ENCODE data around the gene SGPL1. TPM values are rescaled to one million over a fixed set of nuclear protein-coding genes. Genes with fewer than 3 reads are reported as not detected.

The SGPL1 gene
- total RNA-seq, 1 experiment from 2014 or later: 93.8 TPM

- no peak for DNase-seq (ENCODE audit: unreplicated experiment)
- CTCF ChIA-PET: interaction anchor here (0.6 kb wide), 1 partner anchor 209 kb away, joined by 5 read pairs; no protein-coding TSS in a partner anchor
- no peaks in the 10 kb centered on the region for H3K27me3 Mint-ChIP-seq (ENCODE audit: insufficient read depth, unreplicated experiment)
- H3K36me3 Mint-ChIP-seq (ENCODE audit: insufficient read depth, unreplicated experiment): no peaks in the 10 kb centered on the region
- intact Hi-C loops (cut with micrococcal nuclease): no loop called here
- peaks cover 10% of the 10 kb centered on the region for H3K4me1 Mint-ChIP-seq (ENCODE audit: insufficient read depth, unreplicated experiment)
- BruUV-seq (replicated peaks): no TSS peak
- H3K4me3 Mint-ChIP-seq (ENCODE audit: unreplicated experiment): no peak overlapping the region
- POLR2A ChIA-PET: no interaction called here
- H3K9me3 Mint-ChIP-seq (ENCODE audit: unreplicated experiment): no peaks in the 10 kb centered on the region
- no peak for TF ChIP-seq CTCF (IDR thresholded peaks at IDR 0.05; ENCODE audit: unreplicated experiment)
- no peak overlapping the region for H3K27ac Mint-ChIP-seq (ENCODE audit: low read depth, unreplicated experiment)
Observed at GRCh38 chr10:70809011-70809611, 6.6 kb upstream of the SGPL1 start.

- Mint-ChIP-seq H3K9me3 (ENCODE audit: unreplicated experiment) (no peaks in the 10 kb centered on the region), H3K27ac (ENCODE audit: low read depth, unreplicated experiment) (no peak overlapping the region), H3K4me3 (ENCODE audit: unreplicated experiment) (no peak overlapping the region), H3K36me3 (ENCODE audit: insufficient read depth, unreplicated experiment) (no peaks in the 10 kb centered on the region), H3K4me1 (ENCODE audit: insufficient read depth, unreplicated experiment) (peaks cover 4% of the 10 kb centered on the region), H3K27me3 (ENCODE audit: insufficient read depth, unreplicated experiment) (no peaks in the 10 kb centered on the region)
- intact Hi-C loops (cut with micrococcal nuclease): no loop called here
- DNase-seq (ENCODE audit: unreplicated experiment): no peak
- CTCF ChIA-PET: interaction anchor here (0.6 to 1.0 kb wide), 4 partner anchors 10 to 210 kb away, joined by 3 to 5 read pairs (median 4); no protein-coding TSS in a partner anchor
- no TSS peak for BruUV-seq (replicated peaks)
- no peak for TF ChIP-seq CTCF (IDR thresholded peaks at IDR 0.05; ENCODE audit: unreplicated experiment)
- POLR2A ChIA-PET: no interaction called here
Observed at GRCh38 chr10:70809726-70810125, 6.0 kb upstream of the SGPL1 start.

- no peak overlapping the region for H3K4me3 Mint-ChIP-seq (ENCODE audit: unreplicated experiment)
- ChIA-PET CTCF (interaction anchor here (0.8 to 1.0 kb wide), 2 partner anchors 70 to 252 kb away, joined by 3 read pairs; no protein-coding TSS in a partner anchor), POLR2A (interaction anchor here (0.8 kb wide), 1 partner anchor 933 kb away, joined by 3 read pairs; no protein-coding TSS in a partner anchor)
- no peaks in the 10 kb centered on the region for H3K4me1 Mint-ChIP-seq (ENCODE audit: insufficient read depth, unreplicated experiment)
- no peak for TF ChIP-seq CTCF (IDR thresholded peaks at IDR 0.05; ENCODE audit: unreplicated experiment)
- no peak for DNase-seq (ENCODE audit: unreplicated experiment)
- H3K27me3 Mint-ChIP-seq (ENCODE audit: insufficient read depth, unreplicated experiment): no peaks in the 10 kb centered on the region
- H3K27ac Mint-ChIP-seq (ENCODE audit: low read depth, unreplicated experiment): no peak overlapping the region
- intact Hi-C loops (cut with micrococcal nuclease): no loop called here
- no peaks in the 10 kb centered on the region for H3K9me3 Mint-ChIP-seq (ENCODE audit: unreplicated experiment)
- H3K36me3 Mint-ChIP-seq (ENCODE audit: insufficient read depth, unreplicated experiment): no peaks in the 10 kb centered on the region
- no TSS peak for BruUV-seq (replicated peaks)
Observed at GRCh38 chr10:70810967-70811366, 4.8 kb upstream of the SGPL1 start.

GRCh38 chr10:70811881-70812280 lies 3.9 kb upstream of the SGPL1 start:
- ChIA-PET POLR2A (no interaction called here), CTCF (interaction anchor here (0.6 to 0.8 kb wide), 3 partner anchors 42 to 459 kb away, joined by 3 read pairs; no protein-coding TSS in a partner anchor)
- no peaks in the 10 kb centered on the region for H3K27me3 Mint-ChIP-seq (ENCODE audit: insufficient read depth, unreplicated experiment)
- H3K4me3 Mint-ChIP-seq (ENCODE audit: unreplicated experiment): no peak overlapping the region
- no TSS peak for BruUV-seq (replicated peaks)
- no peaks in the 10 kb centered on the region for H3K9me3 Mint-ChIP-seq (ENCODE audit: unreplicated experiment)
- no peak for DNase-seq (ENCODE audit: unreplicated experiment)
- no peak for TF ChIP-seq CTCF (IDR thresholded peaks at IDR 0.05; ENCODE audit: unreplicated experiment)
- H3K4me1 Mint-ChIP-seq (ENCODE audit: insufficient read depth, unreplicated experiment): no peaks in the 10 kb centered on the region
- H3K36me3 Mint-ChIP-seq (ENCODE audit: insufficient read depth, unreplicated experiment): no peaks in the 10 kb centered on the region
- H3K27ac Mint-ChIP-seq (ENCODE audit: low read depth, unreplicated experiment): no peak overlapping the region
- intact Hi-C loops (cut with micrococcal nuclease): no loop called here

Data from MCF 10A (cell line).